PC-9 (cell line): ENCODE data around the gene TUBA1C. TPM values are rescaled to one million over a fixed set of nuclear protein-coding genes. Genes with fewer than 3 reads are reported as not detected.

Experiments used
- BruUV-seq: library from RNA; stranded (reverse); fragments of 400-500 nt; replicated peaks from 2 replicates; lab custom pipeline; 2021; lab: Mats Ljungman, UMichigan
- CTCF ChIA-PET: fragments of 300-600 bp; sonication (Branson Sonifier 250); formaldehyde crosslinking; loops from one replicate; lab custom pipeline; 2022; ENCODE audit warnings: antibody characterized with exemption; lab: Charles Lee
- POLR2A ChIA-PET: fragments of 300-600 bp; sonication (Branson Sonifier 250); formaldehyde crosslinking; loops from one replicate; lab custom pipeline; 2022; ENCODE audit warnings: antibody characterized with exemption; ENCODE audit not compliant: unreplicated experiment; lab: Charles Lee
- DNase-seq, 2 experiments: peaks; one replicate each; pipeline versions ENCODE4 v3.0.0 to v3.0.0-alpha.2; 2015 to 2022; ENCODE audit warnings: mixed read lengths in 1 of 2
- H2AFZ ChIP-seq: fragments of 200-600 bp; sonication (generic); 2 replicates; pipeline ENCODE4 v1.8.1; 2017; ENCODE audit warnings: antibody characterized with exemption
- H3F3A ChIP-seq: fragments of 200-600 bp; sonication (generic); 2 replicates; pipeline ENCODE4 v1.8.1; 2017; ENCODE audit warnings: antibody characterized with exemption, mild to moderate bottlenecking, low read depth; ENCODE audit not compliant: insufficient read depth
- H3K27ac ChIP-seq: fragments of 200-600 bp; sonication (generic); 2 replicates; pipeline ENCODE4 v1.6.1; 2016; ENCODE audit warnings: mixed run types
- H3K27me3 ChIP-seq: fragments of 200-600 bp; sonication (generic); 2 replicates; pipeline ENCODE4 v1.6.1; 2016; ENCODE audit warnings: low read depth, mixed run types; ENCODE audit not compliant: insufficient read depth
- H3K36me3 ChIP-seq: fragments of 200-600 bp; sonication (generic); 2 replicates; pipeline ENCODE4 v1.6.1; 2016; ENCODE audit warnings: low read depth, mixed run types
- H3K4me1 ChIP-seq: fragments of 200-600 bp; sonication (generic); replicated peaks from 2 replicates; pipeline ENCODE4 v1.6.1; 2016; ENCODE audit warnings: mixed run types; ENCODE audit not compliant: insufficient read depth
- H3K4me2 ChIP-seq: fragments of 200-600 bp; sonication (generic); 2 replicates; pipeline ENCODE4 v1.6.1; 2017; ENCODE audit warnings: mixed run types
- H3K4me3 ChIP-seq: fragments of 200-600 bp; sonication (generic); 2 replicates; pipeline ENCODE4 v1.6.1; 2016; ENCODE audit warnings: mixed run types
- H3K79me2 ChIP-seq: fragments of 200-600 bp; sonication (generic); 2 replicates; pipeline ENCODE4 v1.6.1; 2017; ENCODE audit warnings: low read depth, mixed run types
- H3K9me2 ChIP-seq: fragments of 200-600 bp; sonication (generic); 2 replicates; pipeline ENCODE4 v1.8.1; 2017; ENCODE audit warnings: mild to moderate bottlenecking; ENCODE audit not compliant: insufficient read depth
- H3K9me3 ChIP-seq: fragments of 200-600 bp; sonication (generic); 2 replicates; pipeline ENCODE4 v1.8.1; 2016; ENCODE audit warnings: low read depth; ENCODE audit not compliant: insufficient read depth
- H4K20me1 ChIP-seq: fragments of 200-600 bp; sonication (generic); 2 replicates; pipeline ENCODE4 v1.8.1; 2017; ENCODE audit not compliant: insufficient read depth
- EZH2 ChIP-seq: fragments of 200-600 bp; sonication (generic); IDR thresholded peaks from 2 replicates; pipeline ENCODE4 v1.8.0; 2017; ENCODE audit warnings: antibody characterized with exemption, low read depth
- intact Hi-C: fragments of 100-400 bp; cut with micrococcal nuclease; formaldehyde crosslinking; loops from one replicate; pipeline ENCODE4 v1.10.0; 2022; ENCODE audit not compliant: unreplicated experiment
- total RNA-seq: library from RNA; stranded (reverse); gene quantifications from 2 replicates; pipeline ENCODE4 v1.2.3, GENCODE V29; 2021
- TF ChIP-seq, protein P1 (sequence below): fragments of 200-600 bp; sonication (generic); conservative IDR thresholded peaks from 2 replicates; pipeline ENCODE4 v1.6.1; 2017; ENCODE audit warnings: mixed run types, antibody characterized with exemption, mild to moderate bottlenecking, moderate library complexity

TUBA1C gene
- total RNA-seq, 1 experiment from 2014 or later: 490 TPM

DNA sequence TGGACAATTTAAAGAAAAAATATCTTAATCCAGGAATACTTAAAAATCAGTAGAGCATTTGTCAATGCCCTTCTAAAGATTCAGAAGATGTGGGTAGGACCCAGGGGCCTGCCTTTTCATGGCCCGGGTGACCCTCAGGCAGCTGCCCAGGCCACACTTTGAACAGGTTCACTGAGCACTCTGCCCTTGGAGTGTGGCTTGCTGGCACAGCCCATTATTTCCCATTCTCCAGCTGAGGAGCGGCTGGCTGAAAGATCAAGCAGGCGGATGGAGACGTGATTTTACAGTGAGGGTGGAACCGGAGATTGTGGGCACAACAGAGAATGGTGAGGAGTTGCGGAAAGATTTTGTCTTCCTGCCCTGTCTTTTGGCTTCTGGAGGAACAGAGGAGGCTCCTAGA lies 23.0 kb downstream of the TUBA1C start:
- Histone ChIP-seq H3K4me2 (no peak overlapping the region), H2AFZ (no peak overlapping the region), H4K20me1 (no peaks in the 10 kb centered on the region), H3K79me2 (no peaks in the 10 kb centered on the region), H3K36me3 (no peaks in the 10 kb centered on the region), H3K27ac (no peak overlapping the region), H3K27me3 (no peaks in the 10 kb centered on the region), H3F3A (no peaks in the 10 kb centered on the region), H3K9me2 (no peaks in the 10 kb centered on the region), H3K9me3 (no peaks in the 10 kb centered on the region), H3K4me1 (no peaks in the 10 kb centered on the region), H3K4me3 (no peak overlapping the region)
- no TSS peak for BruUV-seq
- TF ChIP-seq, protein P1, sequence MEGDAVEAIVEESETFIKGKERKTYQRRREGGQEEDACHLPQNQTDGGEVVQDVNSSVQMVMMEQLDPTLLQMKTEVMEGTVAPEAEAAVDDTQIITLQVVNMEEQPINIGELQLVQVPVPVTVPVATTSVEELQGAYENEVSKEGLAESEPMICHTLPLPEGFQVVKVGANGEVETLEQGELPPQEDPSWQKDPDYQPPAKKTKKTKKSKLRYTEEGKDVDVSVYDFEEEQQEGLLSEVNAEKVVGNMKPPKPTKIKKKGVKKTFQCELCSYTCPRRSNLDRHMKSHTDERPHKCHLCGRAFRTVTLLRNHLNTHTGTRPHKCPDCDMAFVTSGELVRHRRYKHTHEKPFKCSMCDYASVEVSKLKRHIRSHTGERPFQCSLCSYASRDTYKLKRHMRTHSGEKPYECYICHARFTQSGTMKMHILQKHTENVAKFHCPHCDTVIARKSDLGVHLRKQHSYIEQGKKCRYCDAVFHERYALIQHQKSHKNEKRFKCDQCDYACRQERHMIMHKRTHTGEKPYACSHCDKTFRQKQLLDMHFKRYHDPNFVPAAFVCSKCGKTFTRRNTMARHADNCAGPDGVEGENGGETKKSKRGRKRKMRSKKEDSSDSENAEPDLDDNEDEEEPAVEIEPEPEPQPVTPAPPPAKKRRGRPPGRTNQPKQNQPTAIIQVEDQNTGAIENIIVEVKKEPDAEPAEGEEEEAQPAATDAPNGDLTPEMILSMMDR: no peak
- no peak for TF ChIP-seq EZH2
- ChIA-PET POLR2A (no interaction called here), CTCF (interaction anchor here (1.0 to 1.5 kb wide), 2 partner anchors 53 to 69 kb away, joined by 3 to 4 read pairs; no protein-coding TSS in a partner anchor)
- intact Hi-C loops: loop anchor here (1.0 to 2.0 kb wide), 2 partner anchors 59 to 69 kb away; partner anchors contain the start of gene DNAJC22
- no peak for DNase-seq

- Histone ChIP-seq H3F3A (no peaks in the 10 kb centered on the region), H3K4me3 (no peak overlapping the region), H3K27me3 (no peaks in the 10 kb centered on the region), H4K20me1 (no peaks in the 10 kb centered on the region), H3K9me3 (no peaks in the 10 kb centered on the region), H3K27ac (no peak overlapping the region), H3K9me2 (no peaks in the 10 kb centered on the region), H3K4me2 (no peak overlapping the region), H2AFZ (no peak overlapping the region), H3K79me2 (no peaks in the 10 kb centered on the region), H3K4me1 (no peaks in the 10 kb centered on the region), H3K36me3 (no peaks in the 10 kb centered on the region)
- ChIA-PET CTCF (interaction anchor here (0.6 to 1.5 kb wide), 6 partner anchors 53 to 335 kb away, joined by 3 to 8 read pairs (median 4); partner anchors contain the start of gene PRPF40B), POLR2A (no interaction called here)
- BruUV-seq: no TSS peak
- peak in 1 of 2 experiments; percentile 55 for DNase-seq
- intact Hi-C loops: loop anchor here (1.0 to 2.0 kb wide), 2 partner anchors 58 to 69 kb away; partner anchors contain the start of gene DNAJC22
- TF ChIP-seq EZH2: no peak
- TF ChIP-seq, protein P1: peak; percentile 93
These were observed 23.6 kb downstream of the TUBA1C start for GRCh38 chr12:49288412-49288853.

DNA sequence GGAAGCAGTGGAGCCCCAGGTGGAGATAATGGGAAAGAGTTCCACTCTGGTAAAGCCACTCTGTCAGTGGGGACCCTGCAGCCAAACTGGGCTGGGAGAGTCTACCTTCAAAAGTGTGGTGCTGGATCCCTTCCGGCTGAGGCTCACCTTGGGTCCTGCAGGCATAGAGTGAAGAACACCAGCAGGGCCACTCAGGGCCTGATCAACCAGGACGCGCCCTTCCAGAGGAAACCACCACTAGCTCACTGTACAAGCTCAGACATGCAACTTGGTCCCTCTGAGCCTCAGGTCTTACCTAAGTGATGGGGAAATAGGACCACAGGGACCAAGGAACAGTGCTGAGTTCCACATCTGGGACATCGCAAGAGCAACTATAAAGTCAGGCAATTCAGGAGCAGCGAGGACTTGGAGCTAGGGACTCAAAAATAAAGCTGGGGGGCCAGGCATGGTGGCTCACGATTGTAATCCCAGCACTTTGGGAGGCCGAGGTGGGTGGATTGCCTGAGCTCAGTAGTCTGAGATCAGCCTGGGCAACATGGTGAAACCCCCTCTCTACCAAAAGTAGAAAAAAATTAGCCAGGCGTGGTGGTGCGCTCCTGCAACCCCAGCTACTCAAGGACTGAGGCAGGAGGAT lies 24.2 kb downstream of the TUBA1C start:
- ChIA-PET CTCF (interaction anchor here (0.5 to 1.5 kb wide), 8 partner anchors 14 to 334 kb away, joined by 3 to 10 read pairs (median 5); partner anchors contain the start of gene PRPF40B), POLR2A (no interaction called here)
- Histone ChIP-seq H3K9me2 (no peaks in the 10 kb centered on the region), H3K36me3 (no peaks in the 10 kb centered on the region), H3K9me3 (no peaks in the 10 kb centered on the region), H3K27me3 (no peaks in the 10 kb centered on the region), H3K27ac (no peak overlapping the region), H3F3A (no peaks in the 10 kb centered on the region), H2AFZ (no peak overlapping the region), H3K79me2 (no peaks in the 10 kb centered on the region), H4K20me1 (no peaks in the 10 kb centered on the region), H3K4me1 (no peaks in the 10 kb centered on the region), H3K4me2 (no peak overlapping the region), H3K4me3 (no peak overlapping the region)
- intact Hi-C loops: loop anchor here (1.0 to 2.0 kb wide), 2 partner anchors 58 to 68 kb away; partner anchors contain the start of gene DNAJC22
- DNase-seq: no peak
- BruUV-seq: no TSS peak
- no peak for TF ChIP-seq EZH2
- TF ChIP-seq, protein P1: no peak
